Activated CD8-positive, alpha-beta memory T cell treated with anti-CD3 and anti-CD28 coated beads, Interleukin-2, amount 10 ng/mL, durations not matched to agents 7 days and 5 days (primary cell): Measurements from ENCODE around the gene RAD51B. TPM values are rescaled to one million over a fixed set of nuclear protein-coding genes. Genes with fewer than 3 reads are reported as not detected.

Source experiments
- ATAC-seq: fragments of 150-1000 bp; cut with Tn5 transposase; one replicate; pipeline ENCODE4 v1.10.0; 2021; ENCODE audit warnings: moderate library complexity
- CTCF ChIA-PET: fragments of 350-600 bp; sonication (Branson Sonifier 250); formaldehyde crosslinking; loops from one replicate; lab custom pipeline; 2021; ENCODE audit warnings: antibody characterized with exemption; lab: Charles Lee
- DNase-seq: peaks from one replicate; pipeline ENCODE4 v3.0.0-alpha.2; 2020
- H3K27ac Mint-ChIP-seq: one replicate; pipeline ENCODE4 v1.8.0; 2021; ENCODE audit warnings: mild to moderate bottlenecking, mixed read lengths
- H3K27me3 Mint-ChIP-seq: one replicate; pipeline ENCODE4 v1.8.0; 2021; ENCODE audit warnings: mixed read lengths
- H3K36me3 Mint-ChIP-seq: one replicate; pipeline ENCODE4 v1.8.0; 2021; ENCODE audit warnings: mild to moderate bottlenecking, mixed read lengths
- H3K4me1 Mint-ChIP-seq: one replicate; pipeline ENCODE4 v1.8.0; 2021; ENCODE audit warnings: mixed read lengths
- H3K4me3 Mint-ChIP-seq: one replicate; pipeline ENCODE4 v1.8.0; 2021; ENCODE audit warnings: mild to moderate bottlenecking, moderate library complexity, mixed read lengths
- H3K9me3 Mint-ChIP-seq: one replicate; pipeline ENCODE4 v1.8.0; 2022; ENCODE audit warnings: low read depth, mixed read lengths
- total RNA-seq, 2 experiments: library from RNA; stranded (reverse); gene quantifications; one replicate each; pipeline ENCODE4 v1.2.3, GENCODE V29; 2021

RAD51B gene
- total RNA-seq, 2 experiments from 2014 or later: 35.3 to 55.5 TPM

DNA sequence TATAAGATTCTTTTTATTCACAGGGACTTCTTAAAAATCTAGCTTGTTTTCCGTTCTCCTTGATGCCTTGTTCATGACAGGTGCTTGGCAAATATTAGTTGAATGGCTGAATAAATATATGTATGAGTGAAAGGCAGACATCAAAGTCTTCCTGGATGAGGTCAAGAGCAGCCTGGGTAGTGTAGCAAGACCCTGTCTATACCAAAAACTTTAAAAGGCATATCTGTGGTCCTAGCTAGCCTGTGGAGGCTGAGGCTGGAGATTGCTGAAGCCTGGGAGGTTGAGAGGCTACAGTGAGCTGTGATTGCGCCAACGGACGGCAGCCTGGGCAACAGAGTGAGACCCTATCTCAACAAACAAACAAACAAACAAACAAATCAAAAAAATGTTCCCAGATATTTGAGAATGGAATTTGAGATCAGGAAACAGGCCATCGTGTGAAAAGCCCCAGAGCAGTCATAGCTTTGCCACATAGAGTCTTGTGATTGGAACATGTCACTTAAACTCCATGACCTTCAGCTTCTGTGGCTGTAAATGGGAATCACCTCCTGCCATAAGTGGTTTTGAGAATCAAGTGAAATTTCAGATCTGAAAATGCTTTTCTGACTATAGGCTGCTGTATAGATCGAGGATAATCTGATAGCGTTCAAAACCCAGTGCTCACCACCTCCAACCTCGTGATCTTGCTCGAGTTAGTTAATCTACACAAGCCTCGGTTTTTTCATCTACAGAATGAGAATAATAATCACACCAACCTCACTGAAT lies 908.9 kb downstream of the RAD51B start:
- Mint-ChIP-seq H3K27ac (no peak overlapping the region), H3K4me3 (no peak overlapping the region)
- ATAC-seq: no peak

GRCh38 chr14:68729556-68729955 lies 910.0 kb downstream of the RAD51B start:
- Mint-ChIP-seq H3K9me3 (no peaks in the 10 kb centered on the region), H3K4me3 (no peak overlapping the region), H3K4me1 (peaks cover 28% of the 10 kb centered on the region), H3K36me3 (peaks cover 2% of the 10 kb centered on the region), H3K27me3 (peaks cover 6% of the 10 kb centered on the region), H3K27ac (no peak overlapping the region)
- DNase-seq (no peak), ATAC-seq (no peak)
- CTCF ChIA-PET: interaction anchor here (0.6 to 1.6 kb wide), 2 partner anchors 60 to 124 kb away, joined by 3 to 8 read pairs; no protein-coding TSS in a partner anchor

More for the DNA sequence above, 908.9 kb downstream of the RAD51B start:
- Mint-ChIP-seq H3K4me1 (peaks cover 18% of the 10 kb centered on the region), H3K36me3 (peaks cover 2% of the 10 kb centered on the region), H3K27me3 (peaks cover 6% of the 10 kb centered on the region), H3K9me3 (no peaks in the 10 kb centered on the region)
- CTCF ChIA-PET: interaction anchor here (1.4 to 1.6 kb wide), 2 partner anchors 15 to 61 kb away, joined by 3 to 8 read pairs; no protein-coding TSS in a partner anchor
- no peak for DNase-seq

DNA sequence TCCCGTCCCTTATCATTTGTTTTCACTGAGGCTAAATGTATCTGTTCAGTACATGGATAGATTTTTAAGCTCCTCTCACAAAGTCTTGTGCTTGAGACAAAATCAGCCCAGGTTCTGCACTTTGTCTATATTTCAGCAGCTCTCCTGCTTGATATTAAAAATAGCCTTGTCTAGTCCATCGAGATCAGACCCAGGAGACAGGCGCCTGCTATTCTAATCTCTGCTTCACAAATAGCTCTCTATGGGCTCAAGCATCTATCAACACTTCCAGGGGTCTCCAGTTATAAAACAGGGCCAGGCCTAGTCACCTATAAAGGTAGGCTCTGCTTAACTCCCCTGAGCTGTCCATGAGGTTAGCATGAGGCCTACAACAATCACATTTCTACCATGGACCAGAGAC lies 910.8 kb downstream of the RAD51B start:
- Mint-ChIP-seq H3K4me3 (no peak overlapping the region), H3K27ac (no peak overlapping the region), H3K36me3 (peaks cover 2% of the 10 kb centered on the region), H3K9me3 (no peaks in the 10 kb centered on the region), H3K27me3 (peaks cover 6% of the 10 kb centered on the region), H3K4me1 (peaks cover 35% of the 10 kb centered on the region)
- no peak for DNase-seq
- no peak for ATAC-seq
- CTCF ChIA-PET: no interaction called here

GRCh38 chr14:68730811-68731425 lies 911.3 kb downstream of the RAD51B start:
- ATAC-seq: no peak
- Mint-ChIP-seq H3K4me3 (no peak overlapping the region), H3K4me1 (peaks cover 35% of the 10 kb centered on the region), H3K9me3 (no peaks in the 10 kb centered on the region), H3K27ac (no peak overlapping the region), H3K27me3 (peaks cover 6% of the 10 kb centered on the region), H3K36me3 (peaks cover 2% of the 10 kb centered on the region)
- CTCF ChIA-PET: interaction anchor here (4.0 kb wide), 1 partner anchor 9 kb away, joined by 13 read pairs; no protein-coding TSS in a partner anchor
- DNase-seq: no peak

GRCh38 chr14:68733086-68733914 lies 913.7 kb downstream of the RAD51B start:
- Mint-ChIP-seq H3K4me1 (peaks cover 35% of the 10 kb centered on the region), H3K27ac (peak overlapping the region; percentile 60), H3K27me3 (peaks cover 2% of the 10 kb centered on the region), H3K36me3 (no peaks in the 10 kb centered on the region), H3K4me3 (no peak overlapping the region), H3K9me3 (no peaks in the 10 kb centered on the region)
- CTCF ChIA-PET: interaction anchor here (0.7 to 4.0 kb wide), 9 partner anchors 12 to 111 kb away, joined by 3 to 13 read pairs (median 5); no protein-coding TSS in a partner anchor
- ATAC-seq (no peak), DNase-seq (no peak)

DNA sequence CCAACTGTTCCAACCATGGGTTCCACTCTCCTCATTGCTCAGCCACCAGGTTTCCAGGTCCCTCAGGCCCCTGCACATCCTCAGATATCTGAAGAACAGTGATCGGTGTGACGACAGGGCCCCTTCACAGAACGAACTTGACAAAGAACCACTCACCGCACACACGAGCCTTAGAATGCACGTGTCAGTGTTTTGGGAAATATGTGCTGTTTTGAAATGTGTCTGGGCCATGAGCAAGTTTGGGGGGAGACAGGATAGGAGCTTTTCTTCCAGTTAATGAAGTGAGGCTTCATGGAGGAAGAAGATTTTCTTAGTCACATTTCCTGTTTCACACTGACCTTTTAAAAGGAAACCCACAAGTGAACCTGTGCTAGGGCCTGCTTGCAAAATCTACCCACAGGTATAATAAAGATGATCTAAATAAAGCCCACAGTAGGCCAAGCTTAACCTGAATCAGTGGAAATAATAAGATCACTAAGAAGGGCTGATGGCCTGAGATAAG lies 914.7 kb downstream of the RAD51B start:
- CTCF ChIA-PET: interaction anchor here (1.3 to 4.0 kb wide), 8 partner anchors 11 to 110 kb away, joined by 3 to 13 read pairs (median 6); partner anchors contain the start of gene ZFP36L1
- Mint-ChIP-seq H3K36me3 (no peaks in the 10 kb centered on the region), H3K27me3 (no peaks in the 10 kb centered on the region), H3K9me3 (no peaks in the 10 kb centered on the region), H3K4me1 (peaks cover 31% of the 10 kb centered on the region), H3K4me3 (no peak overlapping the region), H3K27ac (peak overlapping the region; percentile 81)
- ATAC-seq (peak; percentile 81), DNase-seq (peak; percentile 69)

DNA sequence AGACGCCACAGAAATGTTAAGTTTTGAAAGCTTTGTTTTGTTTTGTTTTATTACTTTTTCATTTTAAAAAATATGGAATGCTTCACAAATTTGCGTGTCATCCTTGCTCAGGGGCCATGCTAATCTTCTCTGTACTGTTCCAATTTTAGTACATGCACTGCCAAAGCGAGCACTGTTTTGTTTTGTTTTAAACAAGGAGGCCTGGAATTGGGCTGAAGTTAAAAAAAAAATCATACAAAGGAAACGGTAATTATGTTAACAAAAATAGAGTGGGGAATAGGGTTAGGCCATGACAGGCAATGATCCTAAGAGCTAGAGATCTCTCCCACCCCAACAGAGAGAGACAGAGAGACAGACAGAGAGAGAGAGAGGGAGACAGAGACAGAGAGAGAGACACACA lies 916.3 kb downstream of the RAD51B start:
- no peak for DNase-seq
- H3K36me3 Mint-ChIP-seq: peaks cover 1% of the 10 kb centered on the region
- peaks cover 2% of the 10 kb centered on the region for H3K9me3 Mint-ChIP-seq
- CTCF ChIA-PET: interaction anchor here (1.5 to 2.7 kb wide), 2 partner anchors 9 to 45 kb away, joined by 5 to 8 read pairs; no protein-coding TSS in a partner anchor
- ATAC-seq: no peak
- H3K4me3 Mint-ChIP-seq: no peak overlapping the region
- H3K27ac Mint-ChIP-seq: no peak overlapping the region
- no peaks in the 10 kb centered on the region for H3K27me3 Mint-ChIP-seq
- peaks cover 31% of the 10 kb centered on the region for H3K4me1 Mint-ChIP-seq

- Mint-ChIP-seq H3K27me3 (no peaks in the 10 kb centered on the region), H3K9me3 (peaks cover 6% of the 10 kb centered on the region), H3K36me3 (peaks cover 1% of the 10 kb centered on the region), H3K27ac (no peak overlapping the region), H3K4me3 (no peak overlapping the region), H3K4me1 (peaks cover 31% of the 10 kb centered on the region)
- DNase-seq: no peak
- CTCF ChIA-PET: interaction anchor here (1.4 to 1.7 kb wide), 3 partner anchors 9 to 52 kb away, joined by 4 to 9 read pairs (median 5); no protein-coding TSS in a partner anchor
- no peak for ATAC-seq
Measured at GRCh38 chr14:68736471-68736871, 916.9 kb downstream of the RAD51B start.

DNA sequence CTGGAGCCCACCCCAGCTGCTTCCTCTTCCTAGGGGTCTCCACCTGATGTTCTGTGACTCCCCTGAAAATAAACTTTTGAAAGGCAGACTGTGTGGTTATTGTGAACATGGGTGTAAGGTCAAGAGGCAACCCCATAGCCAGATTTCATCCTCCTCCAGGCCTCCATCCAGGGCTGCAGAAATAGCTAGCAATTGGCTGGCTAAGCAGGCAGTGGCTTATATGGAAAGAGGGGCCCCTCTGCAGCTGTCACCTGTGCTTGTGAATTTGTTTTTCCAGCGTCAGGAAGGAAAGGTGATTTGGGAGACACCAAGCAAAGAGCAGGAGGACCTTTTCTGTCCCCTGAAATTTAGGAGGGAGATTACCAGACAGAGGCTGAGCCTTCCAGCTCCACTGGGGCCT lies 917.5 kb downstream of the RAD51B start:
- ATAC-seq (no peak), DNase-seq (no peak)
- Mint-ChIP-seq H3K27ac (no peak overlapping the region), H3K4me3 (no peak overlapping the region), H3K4me1 (peaks cover 30% of the 10 kb centered on the region), H3K27me3 (no peaks in the 10 kb centered on the region), H3K9me3 (peaks cover 6% of the 10 kb centered on the region), H3K36me3 (peaks cover 1% of the 10 kb centered on the region)
- CTCF ChIA-PET: interaction anchor here (1.4 to 1.7 kb wide), 2 partner anchors 15 to 52 kb away, joined by 4 to 9 read pairs; no protein-coding TSS in a partner anchor

- DNase-seq: no peak
- Mint-ChIP-seq H3K27me3 (no peaks in the 10 kb centered on the region), H3K27ac (no peak overlapping the region), H3K36me3 (peaks cover 1% of the 10 kb centered on the region), H3K9me3 (peaks cover 6% of the 10 kb centered on the region), H3K4me3 (no peak overlapping the region), H3K4me1 (peaks cover 16% of the 10 kb centered on the region)
- no peak for ATAC-seq
- CTCF ChIA-PET: no interaction called here
Measured at GRCh38 chr14:68738559-68738958, 919.0 kb downstream of the RAD51B start.

DNA sequence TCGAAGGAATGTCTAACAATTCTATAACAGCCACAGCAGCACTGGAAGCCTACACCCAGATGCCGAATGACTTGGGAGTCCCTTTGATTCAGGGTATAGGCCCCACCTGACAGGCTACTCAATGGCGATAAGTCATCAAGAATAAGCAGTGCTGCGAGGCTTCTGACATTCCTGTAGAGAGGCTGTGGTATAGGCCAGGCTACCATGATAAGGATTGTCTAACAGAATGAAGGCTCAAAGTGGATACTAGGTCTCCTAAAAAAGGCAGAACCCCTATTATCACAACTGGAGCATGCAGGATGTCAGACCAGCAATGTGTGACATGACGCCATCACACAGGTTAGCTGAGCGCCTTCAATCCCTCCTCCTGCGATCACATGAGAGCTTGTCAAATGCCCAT lies 920.1 kb downstream of the RAD51B start:
- CTCF ChIA-PET: interaction anchor here (0.9 kb wide), 1 partner anchor 49 kb away, joined by 3 read pairs; no protein-coding TSS in a partner anchor
- Mint-ChIP-seq H3K4me3 (no peak overlapping the region), H3K4me1 (peaks cover 6% of the 10 kb centered on the region), H3K27ac (no peak overlapping the region), H3K36me3 (peaks cover 1% of the 10 kb centered on the region), H3K9me3 (peaks cover 6% of the 10 kb centered on the region), H3K27me3 (no peaks in the 10 kb centered on the region)
- ATAC-seq: no peak
- DNase-seq: no peak

GRCh38 chr14:68740788-68741476 lies 921.4 kb downstream of the RAD51B start:
- H3K4me3 Mint-ChIP-seq: no peak overlapping the region
- ATAC-seq (no peak), DNase-seq (no peak)
- CTCF ChIA-PET: no interaction called here
- H3K27me3 Mint-ChIP-seq: no peaks in the 10 kb centered on the region
- H3K9me3 Mint-ChIP-seq: peaks cover 6% of the 10 kb centered on the region
- no peaks in the 10 kb centered on the region for H3K4me1 Mint-ChIP-seq
- peaks cover 1% of the 10 kb centered on the region for H3K36me3 Mint-ChIP-seq
- H3K27ac Mint-ChIP-seq: no peak overlapping the region
